Ishikawa (cell line): ENCODE results near the gene LDLRAP1.

Experiments
- CEBPB ChIP-seq: IDR thresholded peaks from 2 replicates; pipeline ENCODE4 v1.6.1; 2012
- CREB1 ChIP-seq: IDR thresholded peaks from 2 replicates; pipeline ENCODE4 v1.6.1; 2012; ENCODE audit warnings: low read depth
- EGR1 ChIP-seq: IDR thresholded peaks from 2 replicates; pipeline ENCODE4 v1.6.1; 2012
- EP300 ChIP-seq: IDR thresholded peaks from 2 replicates; pipeline ENCODE4 v1.6.1; 2012; ENCODE audit warnings: borderline replicate concordance
- FOXM1 ChIP-seq: IDR thresholded peaks from 2 replicates; pipeline ENCODE4 v1.6.1; 2012; ENCODE audit warnings: low read depth, borderline replicate concordance
- MAX ChIP-seq: IDR thresholded peaks from 2 replicates; pipeline ENCODE4 v1.6.1; 2012
- NFIC ChIP-seq: IDR thresholded peaks from 2 replicates; pipeline ENCODE4 v1.6.1; 2012
- RAD21 ChIP-seq: IDR thresholded peaks from 2 replicates; pipeline ENCODE4 v1.6.1; 2012; ENCODE audit warnings: low read depth
- REST ChIP-seq: IDR thresholded peaks from 2 replicates; pipeline ENCODE4 v1.6.1; 2012; ENCODE audit warnings: low read depth, mild to moderate bottlenecking
- TAF1 ChIP-seq: IDR thresholded peaks from 2 replicates; pipeline ENCODE4 v1.6.1; 2012; ENCODE audit warnings: low read depth, mild to moderate bottlenecking
- TCF12 ChIP-seq: IDR thresholded peaks from 2 replicates; pipeline ENCODE4 v1.6.1; 2012; ENCODE audit warnings: low read depth
- TEAD4 ChIP-seq: IDR thresholded peaks from 2 replicates; pipeline ENCODE4 v1.6.1; 2012
- USF1 ChIP-seq: IDR thresholded peaks from 2 replicates; pipeline ENCODE4 v1.6.1; 2012
- YY1 ChIP-seq: IDR thresholded peaks from 2 replicates; pipeline ENCODE4 v1.6.1; 2012; ENCODE audit warnings: low read depth
- ZBTB7A ChIP-seq: IDR thresholded peaks from 2 replicates; pipeline ENCODE4 v1.6.1; 2012; ENCODE audit warnings: low read depth

Gene LDLRAP1

GRCh38 chr1:25536124-25536523, 7.3 kb upstream of the LDLRAP1 start:
- TF ChIP-seq EP300 (no peak), TEAD4 (no peak), CEBPB (no peak), EGR1 (no peak), REST (no peak), NFIC (no peak), FOXM1 (no peak), RAD21 (no peak), TAF1 (no peak), MAX (no peak)

GRCh38 chr1:25537153-25537831, 6.1 kb upstream of the LDLRAP1 start:
- TF ChIP-seq REST (no peak), MAX (no peak), TCF12 (no peak), NFIC (no peak), EP300 (no peak), TEAD4 (no peak), USF1 (no peak), FOXM1 (no peak), CREB1 (no peak), TAF1 (no peak), ZBTB7A (no peak), YY1 (no peak)

GRCh38 chr1:25538191-25538767, 5.1 kb upstream of the LDLRAP1 start:
- TF ChIP-seq TAF1 (no peak), TCF12 (no peak), REST (no peak), NFIC (no peak), EGR1 (no peak), RAD21 (no peak), CREB1 (no peak), TEAD4 (no peak), YY1 (no peak), MAX (no peak), EP300 (no peak), FOXM1 (no peak), ZBTB7A (no peak), USF1 (no peak)

- TF ChIP-seq CEBPB = no peak
- TF ChIP-seq RAD21 = no peak
- no peak for TF ChIP-seq TCF12
- no peak for TF ChIP-seq ZBTB7A
- TF ChIP-seq NFIC = no peak
- TF ChIP-seq EP300 = no peak
Observed at GRCh38 chr1:25540750-25541342, 2.6 kb upstream of the LDLRAP1 start.
